HepG2 (cell line): ENCODE data around the gene PNKP. TPM values are rescaled to one million over a fixed set of nuclear protein-coding genes. Genes with fewer than 3 reads are reported as not detected.

ENCODE experiments used
- FOXA3 ChIP-seq: IDR thresholded peaks from 2 replicates; pipeline ENCODE4 v1.6.1; 2016; ENCODE audit warnings: missing genetic modification reagents, missing compliant biosample characterization
- HMGXB4 ChIP-seq, 2 experiments: sonication (generic) in 1 of 2; formaldehyde crosslinking in 1 of 2; IDR thresholded peaks; 2 replicates each; pipeline versions ENCODE4 v1.4.0 to v1.6.1; 2018 to 2020; ENCODE audit warnings: missing genetic modification reagents in 2 of 2, borderline replicate concordance in 1 of 2, low read depth in 1 of 2, mild to moderate bottlenecking in 1 of 2, missing biosample characterization in 1 of 2
- KLF6 ChIP-seq: IDR thresholded peaks from 2 replicates; pipeline ENCODE4 v1.8.0; 2016; ENCODE audit warnings: missing biosample characterization, missing genetic modification reagents
- MED1 ChIP-seq: sonication (generic); formaldehyde crosslinking; IDR thresholded peaks from 2 replicates; pipeline ENCODE4 v1.4.0; 2020; ENCODE audit warnings: missing genetic modification reagents
- NR2F2 ChIP-seq: IDR thresholded peaks from 2 replicates; pipeline ENCODE4 v1.6.1; 2012; ENCODE audit warnings: low read depth, inconsistent platforms, borderline replicate concordance
- REPIN1 ChIP-seq: sonication (generic); formaldehyde crosslinking; IDR thresholded peaks from 2 replicates; pipeline ENCODE4 v1.8.0; 2022; ENCODE audit warnings: missing genetic modification reagents, low read depth, mild to moderate bottlenecking, borderline replicate concordance
- RFX3 ChIP-seq: IDR thresholded peaks from 2 replicates; pipeline ENCODE4 v1.6.1; 2016; ENCODE audit warnings: missing biosample characterization, missing genetic modification reagents
- RXRB ChIP-seq: IDR thresholded peaks from 2 replicates; pipeline ENCODE4 v1.6.1; 2016; ENCODE audit warnings: borderline replicate concordance, missing genetic modification reagents, missing compliant biosample characterization
- SOX6 ChIP-seq, 2 experiments: fragments of 450-650 bp in 1 of 2; sonication (generic) in 1 of 2; formaldehyde crosslinking in 1 of 2; IDR thresholded peaks; 2 replicates each; pipeline versions ENCODE4 v1.4.0 to v1.6.1; 2017 to 2020; ENCODE audit warnings: antibody characterized with exemption in 1 of 2, mild to moderate bottlenecking in 1 of 2, missing genetic modification reagents in 1 of 2
- THAP9 ChIP-seq: sonication (generic); formaldehyde crosslinking; IDR thresholded peaks from 2 replicates; pipeline ENCODE4; 2020; ENCODE audit warnings: missing genetic modification reagents, mild to moderate bottlenecking, borderline replicate concordance
- ZFP90 ChIP-seq: sonication (generic); formaldehyde crosslinking; IDR thresholded peaks from 2 replicates; pipeline ENCODE4 v1.8.0; 2022; ENCODE audit warnings: missing genetic modification reagents, mild to moderate bottlenecking, inconsistent platforms, borderline replicate concordance
- ZIK1 ChIP-seq: sonication (generic); formaldehyde crosslinking; IDR thresholded peaks from 2 replicates; pipeline ENCODE4 v1.5.0; 2020; ENCODE audit warnings: mild to moderate bottlenecking, low read depth, missing genetic modification reagents, borderline replicate concordance
- ZNF10 ChIP-seq: sonication (generic); formaldehyde crosslinking; IDR thresholded peaks from 2 replicates; pipeline ENCODE4 v1.4.0; 2020; ENCODE audit warnings: mild to moderate bottlenecking, low read depth, missing genetic modification reagents, borderline replicate concordance
- ZNF776 ChIP-seq: sonication (generic); formaldehyde crosslinking; IDR thresholded peaks from 2 replicates; pipeline ENCODE4 v1.4.0; 2020; ENCODE audit warnings: mild to moderate bottlenecking, missing genetic modification reagents
- ZNF781 ChIP-seq: sonication (generic); formaldehyde crosslinking; IDR thresholded peaks from 2 replicates; pipeline ENCODE4 v1.5.1; 2020; ENCODE audit warnings: borderline replicate concordance, mild to moderate bottlenecking, missing genetic modification reagents; ENCODE audit errors: not compliant biosample characterization
- ZSCAN9 ChIP-seq: IDR thresholded peaks from 2 replicates; pipeline ENCODE4 v1.6.1; 2016; ENCODE audit warnings: borderline replicate concordance
- polyA plus RNA-seq, 8 experiments: library from polyadenylated mRNA; depleted of rRNA in 3 of 8; stranded (reverse) in 7 of 8; unstranded in 1 of 8; fragments of >200 nt; fragmentation: Illumina TruSeq in 4 of 8; extraction: Trizol in 4 of 8; gene quantifications; 2 replicates each; pipeline versions ENCODE4 v1.2.1 to v1.2.3, GENCODE V29; 2011 to 2016; ENCODE audit warnings: low read depth in 4 of 8, missing spikeins in 1 of 8, mixed read lengths in 1 of 8; ENCODE audit not compliant: insufficient read depth in 1 of 8
- total RNA-seq, 5 experiments: library from RNA; depleted of rRNA; stranded (reverse); fragments of >200 nt; fragmentation: Illumina TruSeq; extraction: Trizol; gene quantifications; 2 replicates each; pipeline ENCODE4 v1.2.3, GENCODE V29; 2016; ENCODE audit warnings: low read depth in 1 of 5
- TF ChIP-seq, protein P1 (sequence below): sonication (generic); formaldehyde crosslinking; IDR thresholded peaks from 2 replicates; pipeline ENCODE4 v1.5.1; 2020; ENCODE audit warnings: mild to moderate bottlenecking, missing genetic modification reagents, borderline replicate concordance

The PNKP gene
- total and polyA plus RNA-seq, 2 of the 13 experiments (the other 11 are each of a cell fraction or from before 2014, with no cell fraction given), result 12.7 to 27.1 TPM

- TF ChIP-seq SOX6 (IDR thresholded peaks at IDR 0.05), result no peak
- peak; percentile 41; the same call in 1 of the 2 replicates for TF ChIP-seq SOX6 (CRISPR knock-in tag; IDR thresholded peaks at IDR 0.05)
- TF ChIP-seq THAP9 (CRISPR knock-in tag), result peak; percentile 15; the same call in 1 of the 2 replicates
- TF ChIP-seq MED1 (CRISPR knock-in tag), result peak; percentile 51
- no peak for TF ChIP-seq RFX3
- peak; percentile 58; the same call in 1 of the 2 replicates for TF ChIP-seq ZIK1 (CRISPR knock-in tag)
- no peak for TF ChIP-seq ZFP90 (CRISPR knock-in tag)
- peak; percentile 37 to 70; a peak in 2 of 4 replicates for TF ChIP-seq HMGXB4 (CRISPR knock-in tag; IDR thresholded peaks at IDR 0.05; ENCODE audit: borderline replicate concordance in 1 of 2, low read depth in 1 of 2)
- TF ChIP-seq ZNF10 (CRISPR knock-in tag), result no peak
- no peak for TF ChIP-seq KLF6 (CRISPR knock-in tag)
- TF ChIP-seq ZNF781 (CRISPR knock-in tag), result peak; percentile 70
- 0 out of 2 replicates have a peak, but pooled peaks have one; percentile 79 for TF ChIP-seq ZNF776 (CRISPR knock-in tag)
- peak; percentile 41; the same call in 1 of the 2 replicates for TF ChIP-seq NR2F2
- peak; percentile 38 for TF ChIP-seq FOXA3 (CRISPR knock-in tag)
- TF ChIP-seq ZSCAN9 (CRISPR knock-in tag), result 0 out of 2 replicates have a peak, but pooled peaks have one; percentile 20
- TF ChIP-seq RXRB, result no peak; the same call in 1 of the 2 replicates
- TF ChIP-seq REPIN1 (CRISPR knock-in tag), result 0 out of 2 replicates have a peak, but pooled peaks have one; percentile 16
- TF ChIP-seq, protein P1, sequence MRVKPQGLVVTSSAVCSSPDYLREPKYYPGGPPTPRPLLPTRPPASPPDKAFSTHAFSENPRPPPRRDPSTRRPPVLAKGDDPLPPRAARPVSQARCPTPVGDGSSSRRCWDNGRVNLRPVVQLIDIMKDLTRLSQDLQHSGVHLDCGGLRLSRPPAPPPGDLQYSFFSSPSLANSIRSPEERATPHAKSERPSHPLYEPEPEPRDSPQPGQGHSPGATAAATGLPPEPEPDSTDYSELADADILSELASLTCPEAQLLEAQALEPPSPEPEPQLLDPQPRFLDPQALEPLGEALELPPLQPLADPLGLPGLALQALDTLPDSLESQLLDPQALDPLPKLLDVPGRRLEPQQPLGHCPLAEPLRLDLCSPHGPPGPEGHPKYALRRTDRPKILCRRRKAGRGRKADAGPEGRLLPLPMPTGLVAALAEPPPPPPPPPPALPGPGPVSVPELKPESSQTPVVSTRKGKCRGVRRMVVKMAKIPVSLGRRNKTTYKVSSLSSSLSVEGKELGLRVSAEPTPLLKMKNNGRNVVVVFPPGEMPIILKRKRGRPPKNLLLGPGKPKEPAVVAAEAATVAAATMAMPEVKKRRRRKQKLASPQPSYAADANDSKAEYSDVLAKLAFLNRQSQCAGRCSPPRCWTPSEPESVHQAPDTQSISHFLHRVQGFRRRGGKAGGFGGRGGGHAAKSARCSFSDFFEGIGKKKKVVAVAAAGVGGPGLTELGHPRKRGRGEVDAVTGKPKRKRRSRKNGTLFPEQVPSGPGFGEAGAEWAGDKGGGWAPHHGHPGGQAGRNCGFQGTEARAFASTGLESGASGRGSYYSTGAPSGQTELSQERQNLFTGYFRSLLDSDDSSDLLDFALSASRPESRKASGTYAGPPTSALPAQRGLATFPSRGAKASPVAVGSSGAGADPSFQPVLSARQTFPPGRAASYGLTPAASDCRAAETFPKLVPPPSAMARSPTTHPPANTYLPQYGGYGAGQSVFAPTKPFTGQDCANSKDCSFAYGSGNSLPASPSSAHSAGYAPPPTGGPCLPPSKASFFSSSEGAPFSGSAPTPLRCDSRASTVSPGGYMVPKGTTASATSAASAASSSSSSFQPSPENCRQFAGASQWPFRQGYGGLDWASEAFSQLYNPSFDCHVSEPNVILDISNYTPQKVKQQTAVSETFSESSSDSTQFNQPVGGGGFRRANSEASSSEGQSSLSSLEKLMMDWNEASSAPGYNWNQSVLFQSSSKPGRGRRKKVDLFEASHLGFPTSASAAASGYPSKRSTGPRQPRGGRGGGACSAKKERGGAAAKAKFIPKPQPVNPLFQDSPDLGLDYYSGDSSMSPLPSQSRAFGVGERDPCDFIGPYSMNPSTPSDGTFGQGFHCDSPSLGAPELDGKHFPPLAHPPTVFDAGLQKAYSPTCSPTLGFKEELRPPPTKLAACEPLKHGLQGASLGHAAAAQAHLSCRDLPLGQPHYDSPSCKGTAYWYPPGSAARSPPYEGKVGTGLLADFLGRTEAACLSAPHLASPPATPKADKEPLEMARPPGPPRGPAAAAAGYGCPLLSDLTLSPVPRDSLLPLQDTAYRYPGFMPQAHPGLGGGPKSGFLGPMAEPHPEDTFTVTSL (CRISPR knock-in tag), result no peak
Measured at GRCh38 chr19:49850487-49851342, 16.7 kb downstream of the PNKP start, which contains the start of gene PTOV1 (continued).
